IMR-90 (cell line): ENCODE results near the gene E4F1.

Source experiments
- BHLHE40 ChIP-seq: fragments of 150-350 bp; IDR thresholded peaks from 2 replicates; pipeline ENCODE4 v1.6.1; 2016; ENCODE audit warnings: mild to moderate bottlenecking, low read depth, low read length
- CTCF ChIP-seq: conservative IDR thresholded peaks from 2 replicates; pipeline ENCODE4 v1.5.1; 2012; ENCODE audit warnings: mild to moderate bottlenecking, low read depth, low read length, improper control_type of control experiment
- FOS ChIP-seq: fragments of 150-350 bp; IDR thresholded peaks from 2 replicates; pipeline ENCODE4 v1.6.1; 2016; ENCODE audit warnings: low read depth, low read length
- NFE2L2 ChIP-seq: fragments of 150-350 bp; IDR thresholded peaks from 2 replicates; pipeline ENCODE4 v1.6.1; 2016; ENCODE audit warnings: low read depth, mild to moderate bottlenecking, low read length
- POLR2A ChIP-seq: IDR thresholded peaks from 2 replicates; pipeline ENCODE4 v1.6.1; 2012; ENCODE audit warnings: mild to moderate bottlenecking, low read depth, low read length
- RAD21 ChIP-seq: IDR thresholded peaks from 2 replicates; pipeline ENCODE4 v1.6.1; 2012; ENCODE audit warnings: low read length, improper control_type of control experiment
- SMC3 ChIP-seq: fragments of 150-350 bp; IDR thresholded peaks from 2 replicates; pipeline ENCODE4 v1.6.1; 2016; ENCODE audit warnings: low read depth, mild to moderate bottlenecking, antibody characterized with exemption, low read length, moderate library complexity
- USF2 ChIP-seq: fragments of 150-350 bp; IDR thresholded peaks from 2 replicates; pipeline ENCODE4 v1.6.1; 2017; ENCODE audit warnings: mild to moderate bottlenecking, antibody characterized with exemption, low read length, low read depth

GRCh38 chr16:2190002-2190658 is 33.3 kb upstream of the E4F1 start:
- no peak for TF ChIP-seq BHLHE40
- TF ChIP-seq POLR2A, result no peak
- no peak for TF ChIP-seq NFE2L2
- TF ChIP-seq SMC3, result no peak
- no peak for TF ChIP-seq CTCF
- no peak for TF ChIP-seq USF2
- TF ChIP-seq RAD21, result no peak
- TF ChIP-seq FOS, result no peak
